Measurements from ENCODE around the gene ARHGAP6. TPM values are rescaled to one million over a fixed set of nuclear protein-coding genes. Genes with fewer than 3 reads are reported as not detected.

ARHGAP6 gene
- total and polyA plus RNA-seq, 2 donors (not counting 3 experiments of a cell fraction or from before 2014, with no cell fraction given): 0.69 to 0.83 TPM

DNA sequence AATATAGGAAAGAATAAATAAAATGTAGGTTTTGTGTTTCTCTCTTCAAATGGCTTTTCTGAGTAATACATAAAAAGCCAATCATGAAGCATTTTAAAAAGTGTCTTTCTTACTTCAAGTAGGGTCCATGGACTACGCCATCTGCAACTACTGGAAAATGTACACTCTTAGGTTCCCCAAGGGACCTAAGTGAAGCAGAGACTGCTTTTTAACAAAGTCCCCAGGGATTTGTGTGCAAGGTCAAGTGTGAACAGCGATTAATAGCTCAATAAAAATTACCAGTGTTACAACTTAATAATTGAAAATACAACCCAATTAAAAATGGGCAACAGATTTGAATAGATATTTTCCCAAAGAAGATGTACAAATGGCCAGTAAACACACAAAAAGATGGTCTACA lies 84.9 kb downstream of the ARHGAP6 start:
- no peaks in the 10 kb centered on the region for H3K27me3 ChIP-seq (ENCODE audit: control insufficient read depth in 2 of 2, insufficient read depth in 2 of 2, low read length in 2 of 2)
- H3K79me2 ChIP-seq (ENCODE audit: control insufficient read depth, insufficient read depth, low read length): no peaks in the 10 kb centered on the region
- no peak for FAIRE-seq
- H3K4me3 ChIP-seq (replicated peaks in 1 of 3; ENCODE audit: insufficient read depth in 1 of 3, low read depth in 1 of 3, low read length in 3 of 3): no peak overlapping the region
- POLR2A ChIA-PET: no interaction called here
- H3K9ac ChIP-seq (replicated peaks; ENCODE audit: extremely low read depth, insufficient read depth, low read length): no peak overlapping the region
- no peaks in the 10 kb centered on the region for H3K9me1 ChIP-seq (replicated peaks; ENCODE audit: control insufficient read depth, extremely low read depth, insufficient read depth, low read length)
- no peak for DNase-seq (ENCODE audit: low read depth, low spot score)
- TF ChIP-seq JUN (IDR thresholded peaks at IDR 0.05; ENCODE audit: borderline replicate concordance, insufficient read depth, insufficient read length, low read depth) (no peak), MYC (IDR thresholded peaks at IDR 0.05; ENCODE audit: low read depth, low read length) (no peak), POLR2A (IDR thresholded peaks at IDR 0.05; ENCODE audit: low read depth, low read length) (no peak), POLR2AphosphoS5 (IDR thresholded peaks at IDR 0.05; ENCODE audit: insufficient read depth, low read depth, low read length) (no peak), GATA2 (IDR thresholded peaks at IDR 0.05; ENCODE audit: insufficient read depth, insufficient read length, low read depth, low read length) (no peak), FOS (IDR thresholded peaks at IDR 0.05; ENCODE audit: borderline replicate concordance, insufficient read depth, low read length) (no peak), EZH2 (IDR thresholded peaks at IDR 0.05; ENCODE audit: borderline replicate concordance, low read depth, low read length, severe bottlenecking) (no peak)
- TF ChIP-seq, protein P1, sequence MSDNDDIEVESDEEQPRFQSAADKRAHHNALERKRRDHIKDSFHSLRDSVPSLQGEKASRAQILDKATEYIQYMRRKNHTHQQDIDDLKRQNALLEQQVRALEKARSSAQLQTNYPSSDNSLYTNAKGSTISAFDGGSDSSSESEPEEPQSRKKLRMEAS (IDR thresholded peaks at IDR 0.05; ENCODE audit: insufficient read depth, insufficient read length): no peak
- TF ChIP-seq, protein P2, sequence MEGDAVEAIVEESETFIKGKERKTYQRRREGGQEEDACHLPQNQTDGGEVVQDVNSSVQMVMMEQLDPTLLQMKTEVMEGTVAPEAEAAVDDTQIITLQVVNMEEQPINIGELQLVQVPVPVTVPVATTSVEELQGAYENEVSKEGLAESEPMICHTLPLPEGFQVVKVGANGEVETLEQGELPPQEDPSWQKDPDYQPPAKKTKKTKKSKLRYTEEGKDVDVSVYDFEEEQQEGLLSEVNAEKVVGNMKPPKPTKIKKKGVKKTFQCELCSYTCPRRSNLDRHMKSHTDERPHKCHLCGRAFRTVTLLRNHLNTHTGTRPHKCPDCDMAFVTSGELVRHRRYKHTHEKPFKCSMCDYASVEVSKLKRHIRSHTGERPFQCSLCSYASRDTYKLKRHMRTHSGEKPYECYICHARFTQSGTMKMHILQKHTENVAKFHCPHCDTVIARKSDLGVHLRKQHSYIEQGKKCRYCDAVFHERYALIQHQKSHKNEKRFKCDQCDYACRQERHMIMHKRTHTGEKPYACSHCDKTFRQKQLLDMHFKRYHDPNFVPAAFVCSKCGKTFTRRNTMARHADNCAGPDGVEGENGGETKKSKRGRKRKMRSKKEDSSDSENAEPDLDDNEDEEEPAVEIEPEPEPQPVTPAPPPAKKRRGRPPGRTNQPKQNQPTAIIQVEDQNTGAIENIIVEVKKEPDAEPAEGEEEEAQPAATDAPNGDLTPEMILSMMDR (IDR thresholded peaks at IDR 0.05; ENCODE audit: extremely low read depth in 1 of 2, insufficient read depth in 1 of 2, low read depth in 1 of 2, low read length in 2 of 2): no peak
- no TSS peak for BruUV-seq (replicated peaks)
- no peaks in the 10 kb centered on the region for H3K4me1 ChIP-seq (ENCODE audit: control insufficient read depth, extremely low read depth, insufficient read depth, low read length)
- H2AFZ ChIP-seq (ENCODE audit: low read depth, low read length): no peak overlapping the region
- no peaks in the 10 kb centered on the region for H3K36me3 ChIP-seq (ENCODE audit: control insufficient read depth in 2 of 2, extremely low read depth in 1 of 2, insufficient read depth in 2 of 2, low read length in 2 of 2)
- CTCF ChIA-PET: no interaction called here
- intact Hi-C loops (cut with micrococcal nuclease) (no loop called here), dilution Hi-C loops (cut with MboI; ENCODE audit: extremely low pct_ligation_motif_present, low sequenced_read_pairs) (no loop called here)
- H3K27ac ChIP-seq (ENCODE audit: insufficient read depth, low read depth, low read length): no peak overlapping the region
- H3K9me3 ChIP-seq (replicated peaks; ENCODE audit: control insufficient read depth, insufficient read depth, low read length): no peaks in the 10 kb centered on the region
- H3K4me2 ChIP-seq (ENCODE audit: insufficient read depth, low read length): no peak overlapping the region
- no peaks in the 10 kb centered on the region for H4K20me1 ChIP-seq (replicated peaks; ENCODE audit: control insufficient read depth, extremely low read depth, insufficient read depth, low read length)
